Sigmoid colon (tissue), 4 donors: ENCODE data around the gene OR5A2.

Experiments used
- CTCF ChIP-seq, 4 experiments: fragments of 450-650 bp in 3 of 4; fragments of 200-600 bp in 1 of 4; IDR thresholded peaks; one replicate each; pipeline ENCODE4 v1.5.1; 2016 to 2019; ENCODE audit warnings: antibody characterized with exemption in 4 of 4, mild to moderate bottlenecking in 3 of 4, moderate library complexity in 2 of 4
- EP300 ChIP-seq, 4 donors: sonication (generic); formaldehyde crosslinking; IDR thresholded peaks; one replicate each; pipeline ENCODE4 v1.6.1; 2017; ENCODE audit warnings: antibody characterized with exemption in 4 of 4

DNA sequence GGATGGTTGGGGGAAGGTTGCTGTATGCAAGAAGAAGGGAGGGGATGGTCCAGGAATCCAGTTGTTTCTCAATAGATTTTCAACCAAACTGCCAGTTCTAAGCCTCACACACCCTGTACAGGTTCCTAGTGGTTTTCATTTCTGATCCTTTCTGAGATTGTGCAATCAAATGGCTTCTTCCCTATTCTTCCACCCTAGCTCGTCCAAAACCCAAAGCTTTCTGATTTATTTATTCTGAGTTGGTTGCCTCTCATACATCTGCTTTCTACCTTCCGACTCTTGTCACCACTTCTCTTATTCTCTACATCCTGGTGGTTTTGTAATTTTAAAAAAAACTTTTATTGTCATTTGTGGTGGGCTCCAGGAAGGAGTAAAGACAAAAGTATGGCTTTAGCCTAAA is 12.6 kb downstream of the OR5A2 start:
- TF ChIP-seq CTCF (IDR thresholded peaks at IDR 0.05) (no peak), EP300 (IDR thresholded peaks at IDR 0.05) (no peak)
